ENCODE data around the gene SCP2. TPM values are rescaled to one million over a fixed set of nuclear protein-coding genes. Genes with fewer than 3 reads are reported as not detected.

The SCP2 gene
- total and polyA plus RNA-seq, 2 donors: 121 to 137 TPM

- no peak for DNase-seq (ENCODE audit: extremely low spot score)
- H3K27ac ChIP-seq (ENCODE audit: low read depth): no peak overlapping the region
Measured at GRCh38 chr1:53074313-53075154, 147.5 kb downstream of the SCP2 start.

GRCh38 chr1:53075206-53075605, 148.1 kb downstream of the SCP2 start:
- 97% methylated on average over 4 of the region's 4 CpGs for WGBS
- Histone ChIP-seq H3K4me1 (ENCODE audit: insufficient read depth) (no peaks in the 10 kb centered on the region), H3K27ac (ENCODE audit: low read depth) (no peak overlapping the region), H3K36me3 (ENCODE audit: insufficient read depth) (peaks cover 2% of the 10 kb centered on the region), H3K4me3 (ENCODE audit: low read depth, low read length) (no peak overlapping the region)
- DNase-seq (ENCODE audit: extremely low spot score): no peak

More at GRCh38 chr1:53074313-53075154, 147.5 kb downstream of the SCP2 start:
- H3K4me3 ChIP-seq (ENCODE audit: low read depth, low read length): no peak overlapping the region
- no peaks in the 10 kb centered on the region for H3K4me1 ChIP-seq (ENCODE audit: insufficient read depth)
- H3K36me3 ChIP-seq (ENCODE audit: insufficient read depth): peaks cover 2% of the 10 kb centered on the region
- 95% methylated on average over 8 of the region's 8 CpGs for WGBS

GRCh38 chr1:53075761-53076163, 148.7 kb downstream of the SCP2 start:
- 74% methylated on average over 8 of the region's 8 CpGs for WGBS
- H3K4me1 ChIP-seq (ENCODE audit: insufficient read depth): no peaks in the 10 kb centered on the region
- H3K27ac ChIP-seq (ENCODE audit: low read depth): no peak overlapping the region
- peaks cover 1% of the 10 kb centered on the region for H3K36me3 ChIP-seq (ENCODE audit: insufficient read depth)
- H3K4me3 ChIP-seq (ENCODE audit: low read depth, low read length): no peak overlapping the region
- no peak for DNase-seq (ENCODE audit: extremely low spot score)

GRCh38 chr1:53076165-53076564, 149.1 kb downstream of the SCP2 start:
- H3K36me3 ChIP-seq (ENCODE audit: insufficient read depth): no peaks in the 10 kb centered on the region
- DNase-seq (ENCODE audit: extremely low spot score): no peak
- no peak overlapping the region for H3K27ac ChIP-seq (ENCODE audit: low read depth)
- H3K4me3 ChIP-seq (ENCODE audit: low read depth, low read length): no peak overlapping the region
- WGBS: 93% methylated on average over 9 of the region's 9 CpGs
- H3K4me1 ChIP-seq (ENCODE audit: insufficient read depth): no peaks in the 10 kb centered on the region

GRCh38 chr1:53076721-53077598, 149.9 kb downstream of the SCP2 start:
- H3K4me3 ChIP-seq (ENCODE audit: low read depth, low read length): no peak overlapping the region
- H3K27ac ChIP-seq (ENCODE audit: low read depth): no peak overlapping the region
- no peaks in the 10 kb centered on the region for H3K4me1 ChIP-seq (ENCODE audit: insufficient read depth)
- WGBS: 93% methylated on average over 19 of the region's 19 CpGs
- H3K36me3 ChIP-seq (ENCODE audit: insufficient read depth): no peaks in the 10 kb centered on the region
- no peak for DNase-seq (ENCODE audit: extremely low spot score)

GRCh38 chr1:53077599-53077965, 150.5 kb downstream of the SCP2 start:
- no peak for DNase-seq (ENCODE audit: extremely low spot score)
- H3K4me1 ChIP-seq (ENCODE audit: insufficient read depth): no peaks in the 10 kb centered on the region
- H3K36me3 ChIP-seq (ENCODE audit: insufficient read depth): no peaks in the 10 kb centered on the region
- WGBS: 94% methylated on average over 13 of the region's 13 CpGs
- no peak overlapping the region for H3K4me3 ChIP-seq (ENCODE audit: low read depth, low read length)
- H3K27ac ChIP-seq (ENCODE audit: low read depth): no peak overlapping the region

GRCh38 chr1:53078333-53079101, 151.4 kb downstream of the SCP2 start:
- Histone ChIP-seq H3K27ac (ENCODE audit: low read depth) (no peak overlapping the region), H3K4me3 (ENCODE audit: low read depth, low read length) (no peak overlapping the region), H3K36me3 (ENCODE audit: insufficient read depth) (no peaks in the 10 kb centered on the region), H3K4me1 (ENCODE audit: insufficient read depth) (no peaks in the 10 kb centered on the region)
- no peak for DNase-seq (ENCODE audit: extremely low spot score)
- 94% methylated on average over 46 of the region's 46 CpGs for WGBS

GRCh38 chr1:53079251-53079650, 152.2 kb downstream of the SCP2 start:
- DNase-seq (ENCODE audit: extremely low spot score): no peak
- no peaks in the 10 kb centered on the region for H3K36me3 ChIP-seq (ENCODE audit: insufficient read depth)
- 92% methylated on average over 4 of the region's 4 CpGs for WGBS

GRCh38 chr1:53080041-53080440, 153.0 kb downstream of the SCP2 start:
- WGBS: 90% methylated on average over 3 of the region's 3 CpGs
- Histone ChIP-seq H3K4me3 (ENCODE audit: low read depth, low read length) (no peak overlapping the region), H3K4me1 (ENCODE audit: insufficient read depth) (no peaks in the 10 kb centered on the region), H3K27ac (ENCODE audit: low read depth) (no peak overlapping the region), H3K36me3 (ENCODE audit: insufficient read depth) (no peaks in the 10 kb centered on the region)
- no peak for DNase-seq (ENCODE audit: extremely low spot score)

More at GRCh38 chr1:53079251-53079650, 152.2 kb downstream of the SCP2 start:
- H3K4me3 ChIP-seq (ENCODE audit: low read depth, low read length): no peak overlapping the region
- no peaks in the 10 kb centered on the region for H3K4me1 ChIP-seq (ENCODE audit: insufficient read depth)
- H3K27ac ChIP-seq (ENCODE audit: low read depth): no peak overlapping the region

GRCh38 chr1:53080769-53081168, 153.7 kb downstream of the SCP2 start:
- WGBS: 86% methylated on average over 15 of the region's 15 CpGs
- H3K27ac ChIP-seq (ENCODE audit: low read depth): no peak overlapping the region
- no peaks in the 10 kb centered on the region for H3K36me3 ChIP-seq (ENCODE audit: insufficient read depth)
- no peak for DNase-seq (ENCODE audit: extremely low spot score)
- H3K4me1 ChIP-seq (ENCODE audit: insufficient read depth): no peaks in the 10 kb centered on the region
- H3K4me3 ChIP-seq (ENCODE audit: low read depth, low read length): no peak overlapping the region

GRCh38 chr1:53081384-53082066, 154.4 kb downstream of the SCP2 start:
- no peaks in the 10 kb centered on the region for H3K36me3 ChIP-seq (ENCODE audit: insufficient read depth)
- DNase-seq (ENCODE audit: extremely low spot score): no peak
- WGBS: 84% methylated on average over 14 of the region's 14 CpGs

GRCh38 chr1:53082826-53083455, 155.9 kb downstream of the SCP2 start:
- DNase-seq (ENCODE audit: extremely low spot score): no peak
- Histone ChIP-seq H3K27ac (ENCODE audit: low read depth) (no peak overlapping the region), H3K4me1 (ENCODE audit: insufficient read depth) (no peaks in the 10 kb centered on the region), H3K36me3 (ENCODE audit: insufficient read depth) (no peaks in the 10 kb centered on the region), H3K4me3 (ENCODE audit: low read depth, low read length) (no peak overlapping the region)
- 82% methylated on average over 13 of the region's 13 CpGs for whole genome bisulfite sequencing

More at GRCh38 chr1:53081384-53082066, 154.4 kb downstream of the SCP2 start:
- Histone ChIP-seq H3K4me3 (ENCODE audit: low read depth, low read length) (no peak overlapping the region), H3K4me1 (ENCODE audit: insufficient read depth) (no peaks in the 10 kb centered on the region), H3K27ac (ENCODE audit: low read depth) (no peak overlapping the region)

Measured in urinary bladder (tissue), 4 donors.